ENCODE measurements around the gene VMP1. TPM values are rescaled to one million over a fixed set of nuclear protein-coding genes. Genes with fewer than 3 reads are reported as not detected.

VMP1 gene
- polyA plus RNA-seq, 1 experiment, result 105 TPM

GRCh38 chr17:59723607-59724006, 16.2 kb downstream of the VMP1 start:
- DNase-seq (ENCODE audit: low read depth), result no peak
- Histone ChIP-seq H3K4me3 (ENCODE audit: low read depth, low read length) (no peak overlapping the region), H3K27me3 (ENCODE audit: control insufficient read depth, insufficient read depth, low read length) (no peaks in the 10 kb centered on the region), H3K36me3 (ENCODE audit: control insufficient read depth, insufficient read depth, low read length) (no peaks in the 10 kb centered on the region)
- POLR2A ChIA-PET, result no interaction called here
- CTCF ChIA-PET, result no interaction called here
- TF ChIP-seq CTCF (IDR thresholded peaks at IDR 0.05; ENCODE audit: insufficient read depth, low read depth, low read length), result no peak

GRCh38 chr17:59725691-59726090, 18.2 kb downstream of the VMP1 start:
- CTCF ChIA-PET, result no interaction called here
- POLR2A ChIA-PET, result interaction anchor here (0.6 kb wide), 1 partner anchor 105 kb away, joined by 5 read pairs; no protein-coding TSS in a partner anchor
- Histone ChIP-seq H3K36me3 (ENCODE audit: control insufficient read depth, insufficient read depth, low read length) (no peaks in the 10 kb centered on the region), H3K4me3 (ENCODE audit: low read depth, low read length) (no peak overlapping the region), H3K27me3 (ENCODE audit: control insufficient read depth, insufficient read depth, low read length) (no peaks in the 10 kb centered on the region)
- TF ChIP-seq CTCF (IDR thresholded peaks at IDR 0.05; ENCODE audit: insufficient read depth, low read depth, low read length), result no peak
- DNase-seq (ENCODE audit: low read depth), result peak; percentile 10

- H3K27me3 ChIP-seq (ENCODE audit: control insufficient read depth, insufficient read depth, low read length), result no peaks in the 10 kb centered on the region
- TF ChIP-seq CTCF (IDR thresholded peaks at IDR 0.05; ENCODE audit: insufficient read depth, low read depth, low read length), result no peak
- no peak for DNase-seq (ENCODE audit: low read depth)
- no peaks in the 10 kb centered on the region for H3K36me3 ChIP-seq (ENCODE audit: control insufficient read depth, insufficient read depth, low read length)
- POLR2A ChIA-PET, result no interaction called here
- H3K4me3 ChIP-seq (ENCODE audit: low read depth, low read length), result no peak overlapping the region
- CTCF ChIA-PET, result interaction anchor here (1.3 kb wide), 1 partner anchor 19 kb away, joined by 4 read pairs; no protein-coding TSS in a partner anchor
Measured at GRCh38 chr17:59727817-59728533, 20.5 kb downstream of the VMP1 start.

- H3K4me3 ChIP-seq (ENCODE audit: low read depth, low read length), result no peak overlapping the region
- no peaks in the 10 kb centered on the region for H3K36me3 ChIP-seq (ENCODE audit: control insufficient read depth, insufficient read depth, low read length)
- TF ChIP-seq CTCF (IDR thresholded peaks at IDR 0.05; ENCODE audit: insufficient read depth, low read depth, low read length), result no peak
- ChIA-PET CTCF (no interaction called here), POLR2A (no interaction called here)
- no peak for DNase-seq (ENCODE audit: low read depth)
- H3K27me3 ChIP-seq (ENCODE audit: control insufficient read depth, insufficient read depth, low read length), result no peaks in the 10 kb centered on the region
Measured at GRCh38 chr17:59730268-59730834, 22.9 kb downstream of the VMP1 start.

- ChIA-PET CTCF (interaction anchor here (1.0 to 2.5 kb wide), 2 partner anchors 13 to 180 kb away, joined by 4 to 12 read pairs; no protein-coding TSS in a partner anchor), POLR2A (no interaction called here)
- Histone ChIP-seq H3K36me3 (ENCODE audit: control insufficient read depth, insufficient read depth, low read length) (no peaks in the 10 kb centered on the region), H3K27me3 (ENCODE audit: control insufficient read depth, insufficient read depth, low read length) (no peaks in the 10 kb centered on the region), H3K4me3 (ENCODE audit: low read depth, low read length) (no peak overlapping the region)
- DNase-seq (ENCODE audit: low read depth), result no peak
- no peak for TF ChIP-seq CTCF (IDR thresholded peaks at IDR 0.05; ENCODE audit: insufficient read depth, low read depth, low read length)
Measured at GRCh38 chr17:59733697-59734096, 26.2 kb downstream of the VMP1 start.
